HG03139 (cell line): ENCODE measurements around the gene MALAT1.
A peak's percentile ranks its signal among the peaks of the same experiment; 100 is the strongest.
"Not testable (repeated sequence)": the region's sequence is repeated elsewhere in the genome, so short reads cannot be mapped to it uniquely, and the experiment has no call there.

ENCODE experiments used
- ATAC-seq: cut with Tn5 transposase; IDR thresholded peaks from one replicate; pipeline ENCODE4 v1.9.1; 2021; ENCODE audit not compliant: unreplicated experiment

Gene MALAT1

GRCh38 chr11:65497141-65498041 is 1.5 kb upstream of the MALAT1 start:
- peak; percentile 59 for ATAC-seq

GRCh38 chr11:65498042-65498726 is 661 bp upstream of the MALAT1 start:
- no peak for ATAC-seq

GRCh38 chr11:65498727-65498976 is 193 bp upstream of the MALAT1 start:
- ATAC-seq, result no peak

GRCh38 chr11:65499713-65500386 is 1.0 kb downstream of the MALAT1 start:
- no peak for ATAC-seq

- no peak for ATAC-seq
Measured at GRCh38 chr11:65500387-65501185, 1.7 kb downstream of the MALAT1 start.

GRCh38 chr11:65501186-65501471 is 2.3 kb downstream of the MALAT1 start:
- ATAC-seq, result no peak

GRCh38 chr11:65501472-65502273 is 2.8 kb downstream of the MALAT1 start:
- no peak for ATAC-seq

GRCh38 chr11:65502274-65502554 is 3.4 kb downstream of the MALAT1 start:
- no peak for ATAC-seq

GRCh38 chr11:65502555-65503367 is 3.9 kb downstream of the MALAT1 start:
- ATAC-seq, result no peak

- ATAC-seq, result no peak
Measured at GRCh38 chr11:65503368-65503948, 4.6 kb downstream of the MALAT1 start.

- ATAC-seq, result no peak
Measured at GRCh38 chr11:65503949-65504673, 5.3 kb downstream of the MALAT1 start.

- no peak for ATAC-seq
Measured at GRCh38 chr11:65504674-65505465, 6.0 kb downstream of the MALAT1 start.

- ATAC-seq, result no peak
Measured at GRCh38 chr11:65505466-65506289, 6.8 kb downstream of the MALAT1 start.

GRCh38 chr11:65506290-65506771 is 7.5 kb downstream of the MALAT1 start:
- ATAC-seq, result no peak

- no peak for ATAC-seq
Measured at GRCh38 chr11:65506772-65507505, 8.1 kb downstream of the MALAT1 start.

GRCh38 chr11:65512311-65512710 is 13.5 kb downstream of the MALAT1 start:
- not testable (repeated sequence) for ATAC-seq
